HG02642 (cell line): ENCODE results near the gene CELSR3.
A peak's percentile ranks its signal among the peaks of the same experiment; 100 is the strongest.

Experiments
- ATAC-seq: cut with Tn5 transposase; IDR thresholded peaks from one replicate; pipeline ENCODE4 v1.9.1; 2021; ENCODE audit warnings: mild to moderate bottlenecking; ENCODE audit not compliant: unreplicated experiment, poor library complexity

CELSR3 gene

DNA sequence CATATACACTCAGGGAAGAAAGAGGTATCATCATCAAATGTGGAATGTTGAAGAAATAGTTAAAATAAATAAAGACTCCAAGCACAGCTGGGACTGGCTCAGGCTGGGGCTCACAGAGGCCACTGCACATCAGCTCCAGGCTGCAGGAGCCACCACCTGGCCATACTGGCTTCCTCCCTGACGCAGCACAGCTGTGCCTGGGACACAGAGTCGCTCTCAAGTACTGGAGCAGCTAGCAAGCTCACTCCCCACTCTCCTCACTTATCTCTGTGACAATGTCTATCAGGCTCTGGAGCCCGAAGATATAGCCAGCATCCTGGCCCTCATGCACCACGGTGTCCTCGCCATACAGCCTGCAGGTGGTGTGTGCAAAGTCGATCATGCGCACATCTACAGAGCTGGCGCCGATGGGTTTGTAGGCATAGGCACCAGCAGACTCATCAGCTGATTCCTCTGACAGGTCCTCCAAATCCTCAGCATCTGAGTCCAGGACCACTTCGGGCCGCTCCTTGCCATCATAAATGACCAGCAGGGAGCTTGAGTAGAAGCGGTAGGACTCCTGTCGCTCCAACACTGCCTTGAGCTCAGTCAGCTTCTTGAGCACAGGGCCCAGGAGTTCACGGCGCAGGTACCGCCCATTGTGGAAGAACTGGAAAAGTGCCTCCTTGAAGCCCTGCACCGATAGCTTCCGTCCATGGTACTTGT, 25.5 kb upstream of the CELSR3 start:
- ATAC-seq, result no peak

DNA sequence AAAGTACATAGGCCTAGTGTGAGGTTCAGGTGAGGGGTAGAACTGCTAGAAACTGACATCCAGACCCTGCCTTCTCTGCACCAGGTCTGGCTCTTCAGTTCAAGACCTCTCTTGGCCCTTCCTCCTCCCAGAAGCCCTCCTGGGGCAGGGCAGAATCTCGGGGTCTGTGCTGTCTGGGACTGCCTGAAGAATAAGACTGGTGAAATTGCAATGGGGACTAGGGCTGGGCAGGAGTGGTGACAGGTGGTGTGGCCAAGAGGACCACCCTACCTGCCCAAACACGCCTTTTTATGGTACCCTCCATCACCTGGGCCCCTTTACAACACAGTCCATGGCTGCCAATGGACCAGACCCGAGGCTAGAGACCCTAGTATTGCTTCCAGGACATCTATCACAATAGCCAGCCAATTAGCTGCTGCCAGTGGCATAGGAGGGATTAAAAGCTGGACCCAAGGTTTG, 24.6 kb upstream of the CELSR3 start:
- ATAC-seq, result no peak

GRCh38 chr3:48686538-48687219, 24.0 kb upstream of the CELSR3 start:
- ATAC-seq, result no peak

DNA sequence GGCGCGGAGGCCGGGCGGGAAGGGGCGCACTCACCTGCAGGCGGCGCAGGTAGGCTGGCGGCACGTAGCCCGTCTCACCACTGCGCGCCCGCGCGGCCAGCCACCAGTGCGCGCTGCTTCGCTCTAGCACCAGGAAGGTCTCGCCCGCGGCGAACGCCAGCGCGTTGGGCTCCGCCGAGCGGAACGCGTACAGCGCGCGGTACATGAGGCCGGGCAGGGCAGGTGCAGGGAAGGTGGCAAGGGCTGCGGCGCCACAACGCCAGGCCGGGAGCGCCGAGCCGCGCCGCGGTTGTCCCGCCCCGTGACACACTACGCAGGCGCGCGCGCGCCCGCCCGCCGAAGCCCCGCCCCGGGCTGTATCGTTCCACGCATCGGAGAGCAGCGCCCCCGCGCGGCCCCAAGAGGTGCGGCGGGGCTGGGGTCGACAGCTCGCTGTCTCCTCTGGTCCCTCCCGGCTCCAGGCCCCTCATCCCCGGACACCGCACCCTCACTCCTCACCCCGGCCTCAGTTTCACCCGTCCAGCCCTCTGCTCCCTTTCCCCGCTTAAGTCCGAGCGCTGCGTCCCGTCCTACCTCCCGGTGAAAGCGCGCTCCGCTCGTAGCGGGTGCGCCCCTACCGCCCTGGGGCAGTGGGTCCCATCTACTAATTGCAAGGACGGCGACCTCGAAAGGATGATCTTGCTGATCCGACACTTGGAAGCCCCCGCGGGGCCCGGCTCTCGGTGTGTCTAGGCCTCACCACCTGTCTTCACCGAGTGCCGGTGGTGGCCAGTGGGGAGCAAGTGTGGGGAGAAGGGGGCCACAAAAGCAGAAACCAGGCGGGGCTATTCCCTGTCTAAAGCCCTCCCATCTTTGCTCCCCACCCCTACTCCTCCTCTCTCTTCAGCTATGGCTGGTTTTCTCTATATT, 23.2 kb upstream of the CELSR3 start, which contains the start of gene NCKIPSD:
TSS of gene NCKIPSD (minus strand) at position 313 of the 909 bp plus-strand sequence. CDS start at position 205, 108 bp downstream.
- ATAC-seq, result peak; percentile 84

DNA sequence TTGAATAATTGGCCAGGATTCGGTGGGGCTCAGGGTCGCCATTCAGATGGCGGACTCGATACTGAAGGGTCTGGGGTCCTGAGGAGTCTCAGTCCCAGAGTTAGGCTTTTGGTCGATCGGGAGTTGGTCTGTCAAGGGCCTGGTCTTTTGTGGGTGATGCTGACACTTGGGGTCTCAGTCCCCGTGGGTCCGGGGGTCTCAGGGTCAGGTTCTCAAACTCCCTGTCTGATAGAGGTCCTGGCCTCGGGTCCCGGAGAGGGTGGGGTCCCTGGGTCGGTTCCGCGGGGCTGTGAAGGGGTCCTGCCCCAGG, 22.6 kb upstream of the CELSR3 start:
- ATAC-seq, result no peak

GRCh38 chr3:48684480-48685143, 21.9 kb upstream of the CELSR3 start:
- no peak for ATAC-seq

DNA sequence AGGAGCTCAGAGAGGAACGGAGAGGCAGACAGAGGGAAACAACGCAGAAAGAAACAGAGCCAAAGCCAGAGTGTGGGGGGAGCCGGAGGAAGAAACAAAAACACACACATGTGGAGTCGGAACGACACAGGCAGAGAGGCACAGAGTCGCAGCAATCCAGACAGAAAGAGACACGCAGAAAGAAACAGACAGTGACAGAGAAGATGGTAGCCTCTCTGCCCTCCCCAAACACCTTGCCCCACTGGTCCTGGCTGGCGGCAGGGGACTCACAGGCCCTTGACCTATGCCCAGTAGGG, 21.3 kb upstream of the CELSR3 start:
- ATAC-seq, result no peak

DNA sequence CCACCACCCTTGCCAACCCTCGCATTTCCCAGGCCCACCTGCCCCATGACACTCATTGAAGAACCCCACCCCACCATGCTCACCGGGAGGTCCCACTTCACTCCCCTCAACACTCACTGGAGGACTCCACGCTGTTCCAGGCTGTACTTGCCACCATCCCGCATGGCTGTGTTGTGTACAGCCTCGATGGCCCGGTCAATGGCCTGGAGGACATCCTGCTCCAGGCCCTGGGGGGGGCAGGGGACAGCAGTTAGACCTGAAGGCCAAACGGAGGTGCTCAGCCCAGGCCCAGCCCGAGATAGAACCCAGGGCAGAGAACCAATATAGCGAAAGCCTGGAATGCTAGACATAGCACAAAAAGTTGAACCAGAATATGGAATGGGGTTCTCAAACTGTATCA, 20.1 kb upstream of the CELSR3 start:
- ATAC-seq, result no peak

DNA sequence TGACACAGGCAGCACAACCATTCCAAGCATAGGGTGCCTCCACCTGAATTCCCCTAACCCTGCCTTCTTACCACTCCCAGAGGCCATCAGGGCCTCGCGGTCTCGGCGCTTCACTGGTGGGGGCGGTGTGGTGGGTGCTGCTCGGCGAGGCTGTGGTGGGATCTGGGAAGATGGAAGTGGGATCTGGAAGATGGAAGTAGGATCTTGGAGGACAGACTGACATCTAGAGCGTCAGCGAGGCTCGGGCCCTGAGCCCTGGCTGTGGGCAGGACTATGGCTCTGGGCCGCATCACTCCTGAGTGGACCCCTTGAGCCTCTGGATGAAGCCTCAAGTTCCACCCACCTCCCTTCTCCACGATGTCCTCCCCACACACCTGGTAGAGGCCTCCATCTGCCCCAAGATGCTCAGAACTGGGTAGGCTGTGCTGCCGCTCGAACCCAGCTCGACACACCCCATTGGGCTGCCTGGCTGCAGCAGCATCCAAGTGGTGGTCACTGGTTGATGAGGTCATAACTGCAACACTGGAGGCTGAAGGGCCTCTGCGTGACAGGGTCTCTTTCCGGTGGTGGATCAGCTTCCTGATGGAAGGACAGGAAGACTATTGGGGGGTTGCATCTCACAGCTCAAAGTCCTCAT, 19.4 kb upstream of the CELSR3 start:
- no peak for ATAC-seq

GRCh38 chr3:48681541-48681880, 18.8 kb upstream of the CELSR3 start:
- ATAC-seq, result no peak

- no peak for ATAC-seq
Observed at GRCh38 chr3:48680811-48681540, 18.3 kb upstream of the CELSR3 start.

DNA sequence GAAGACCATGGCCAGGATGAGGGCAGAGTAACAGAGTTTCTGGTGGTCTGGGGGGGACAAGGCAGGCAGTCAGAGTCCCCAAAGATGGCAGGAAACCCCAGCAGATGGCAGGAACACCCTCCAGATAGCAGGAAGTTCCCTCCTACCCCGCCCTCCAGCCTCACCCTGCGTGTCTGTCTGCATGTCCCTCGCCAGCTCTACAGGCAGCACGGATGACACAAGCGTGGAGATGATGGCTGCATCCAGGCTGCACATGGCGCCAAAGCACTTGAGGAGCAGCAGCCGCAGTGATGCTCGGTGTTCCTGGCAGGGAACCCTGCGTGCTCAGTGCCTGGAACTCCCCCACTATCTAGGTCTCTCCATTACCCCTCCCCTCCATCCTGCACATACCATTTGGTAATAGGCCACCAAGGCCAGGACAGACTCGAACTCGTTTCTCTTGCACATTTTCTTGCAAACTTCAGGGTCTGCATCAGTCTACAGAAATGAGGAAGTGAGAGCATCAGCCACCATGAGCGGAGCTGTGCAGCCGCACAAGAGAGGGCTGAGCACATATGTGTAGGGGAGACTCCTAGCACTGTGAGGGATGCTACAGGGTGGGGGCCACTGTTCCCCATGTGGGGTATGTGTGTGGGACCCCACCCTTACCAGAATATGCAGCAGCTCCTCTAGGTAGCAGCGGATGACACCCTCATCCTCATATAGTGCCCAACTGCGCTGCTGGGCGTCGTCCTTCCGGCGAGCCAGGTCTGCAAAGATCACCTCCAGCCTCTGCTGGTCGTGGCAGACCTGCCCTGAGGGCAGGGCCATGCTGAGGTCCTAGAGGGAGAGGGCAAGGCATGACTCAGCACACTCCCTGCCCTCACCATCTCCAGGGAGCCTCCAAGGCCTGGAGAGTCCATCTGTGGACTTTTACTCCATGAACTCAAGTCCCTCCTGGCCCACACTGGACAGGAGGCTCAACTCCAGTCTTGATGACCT, 17.0 kb upstream of the CELSR3 start:
- no peak for ATAC-seq

- no peak for ATAC-seq
Observed at GRCh38 chr3:48678566-48679380, 16.1 kb upstream of the CELSR3 start.

- no peak for ATAC-seq
Observed at GRCh38 chr3:48678056-48678455, 15.4 kb upstream of the CELSR3 start.

DNA sequence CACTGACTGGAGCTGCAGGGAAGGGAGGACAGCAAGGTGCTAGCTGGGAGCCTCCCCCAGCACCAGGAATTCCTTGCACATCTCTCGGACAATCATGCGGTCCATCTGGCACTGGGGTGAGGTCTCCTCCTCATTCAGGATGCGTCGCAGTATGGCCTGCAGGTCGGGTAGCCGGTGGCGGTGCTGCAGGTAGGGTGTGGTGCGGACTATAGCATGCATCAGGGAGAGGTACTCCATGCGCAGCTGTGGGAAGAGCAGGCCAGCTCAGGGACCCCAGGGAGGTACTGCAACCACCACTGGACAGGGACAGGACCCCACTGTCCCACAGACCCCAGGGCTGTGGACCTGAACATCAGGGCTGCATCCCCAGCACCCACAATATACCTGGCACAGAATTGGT, 11.8 kb upstream of the CELSR3 start:
- no peak for ATAC-seq

DNA sequence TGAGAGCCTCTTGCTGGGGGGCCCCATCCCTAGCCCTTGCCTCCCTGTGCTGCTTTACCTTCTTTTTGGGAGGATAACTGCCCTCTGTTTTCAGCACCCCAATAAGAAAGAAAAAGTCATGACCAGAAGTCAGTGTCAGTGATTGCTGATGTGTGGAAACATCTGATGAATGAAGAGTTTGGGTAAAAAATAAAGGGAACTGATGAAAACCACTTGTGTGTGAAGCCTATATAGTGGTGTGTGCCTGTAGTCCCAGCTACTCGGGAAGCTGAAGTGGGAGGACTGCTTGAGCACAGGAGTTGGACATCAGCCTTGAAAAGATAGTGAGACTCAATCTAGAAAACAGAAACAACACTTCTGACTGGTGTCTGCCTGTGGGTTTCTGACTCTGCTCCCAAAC, 9.8 kb upstream of the CELSR3 start:
- ATAC-seq, result no peak

GRCh38 chr3:48664929-48665328, 2.2 kb upstream of the CELSR3 start:
- ATAC-seq, result no peak

DNA sequence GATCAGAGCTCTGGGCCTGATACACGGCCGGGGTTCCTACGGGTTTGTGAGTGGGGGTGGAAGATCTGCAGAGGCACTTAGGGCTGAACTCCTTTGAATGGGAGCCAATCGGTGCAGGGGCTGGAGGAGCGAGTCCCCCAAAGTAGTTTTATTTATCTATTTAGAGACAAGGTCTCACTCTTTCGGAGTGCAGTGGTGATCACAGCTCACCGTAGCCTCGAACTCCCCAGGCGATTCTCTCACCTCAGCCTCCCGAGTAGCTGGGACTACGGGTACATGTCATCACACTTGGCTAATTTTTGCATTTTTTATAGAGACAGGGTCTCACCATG, 1.6 kb upstream of the CELSR3 start:
- ATAC-seq, result no peak
